Measurements from ENCODE around the gene GALR3.

GRCh38 chr22:37809672-37810333, 13.4 kb upstream of the GALR3 start:
- TF ChIP-seq CTCF (conservative IDR thresholded peaks at IDR 0.05 in 1 of 2, IDR thresholded peaks at IDR 0.05 in 1 of 2; ENCODE audit: low read depth in 1 of 2, low read length in 2 of 2) (no peak), EZH2 (IDR thresholded peaks at IDR 0.05; ENCODE audit: low read length, missing control alignments) (no peak)

Data from fibroblast of lung (primary cell).